ENCODE measurements around the gene LRRC58. TPM values are rescaled to one million over a fixed set of nuclear protein-coding genes. Genes with fewer than 3 reads are reported as not detected.

The LRRC58 gene
- total RNA-seq, 6 experiments from 2014 or later: 7.0 to 18.7 (median 10.3) TPM

MicroRNAs within 50 kb of the gene (microRNA counts, 767-probe panel; counts per million panel counts)
- 237 counts per million for microRNA hsa-miR-198

Other genes with a start within 250 kb of the LRRC58 start
- gene GPR156, start 64.1 kb downstream of the LRRC58 start, total RNA-seq: not detected
- gene FSTL1, start 101.6 kb upstream of the LRRC58 start, total RNA-seq: 10 to 100 TPM; 32.8 to 50.0 (median 45.5) TPM
- 10 to 100 TPM; 69.3 to 98.9 (median 77.5) TPM for gene NDUFB4, start 247.0 kb upstream of the LRRC58 start, total RNA-seq

Data from right lobe of liver (tissue), 5 donors.